Ascending aorta (tissue), 2 donors: Measurements from ENCODE around the gene NKAIN2. TPM values are rescaled to one million over a fixed set of nuclear protein-coding genes. Genes with fewer than 3 reads are reported as not detected.

Experiments
- DNase-seq, 2 donors: peaks; one replicate each; pipeline ENCODE4 v3.0.0-alpha.2; 2019; ENCODE audit warnings: low spot score in 2 of 2
- H3K27ac ChIP-seq, 2 donors: fragments of 200-600 bp; sonication (generic); one replicate each; pipeline ENCODE4 v1.5.1; 2016 to 2017; ENCODE audit warnings: mild to moderate bottlenecking in 1 of 2
- H3K27me3 ChIP-seq: fragments of 200-600 bp; sonication (generic); one replicate; pipeline ENCODE4 v1.5.1; 2017
- H3K36me3 ChIP-seq, 2 donors: fragments of 200-600 bp; sonication (generic); one replicate each; pipeline ENCODE4 v1.5.1; 2016
- H3K4me1 ChIP-seq, 2 donors: fragments of 200-600 bp; sonication (generic); one replicate each; pipeline ENCODE4 v1.5.1; 2016 to 2017; ENCODE audit warnings: mild to moderate bottlenecking in 1 of 2
- H3K4me3 ChIP-seq, 2 donors: fragments of 200-600 bp; sonication (generic); one replicate each; pipeline ENCODE4 v1.5.1; 2016 to 2017; ENCODE audit warnings: mild to moderate bottlenecking in 1 of 2
- H3K9me3 ChIP-seq, 2 donors: fragments of 200-600 bp; sonication (generic); one replicate each; pipeline ENCODE4 v1.5.1; 2016
- CTCF ChIP-seq, 3 experiments: fragments of 200-600 bp in 2 of 3; fragments of 450-650 bp in 1 of 3; sonication (generic) in 2 of 3; IDR thresholded peaks; one replicate each; pipeline ENCODE4 v1.5.1; 2016 to 2019; ENCODE audit warnings: antibody characterized with exemption in 3 of 3, mild to moderate bottlenecking in 1 of 3, moderate library complexity in 1 of 3
- intact Hi-C: fragments of 100-400 bp; cut with DNase I; formaldehyde crosslinking; loops from one replicate; pipeline ENCODE4 v1.15.1; 2023
- total RNA-seq: library from RNA; depleted of rRNA; stranded (reverse); fragments of >200 nt; gene quantifications from one replicate; pipeline ENCODE4 v1.1.0, GENCODE V29; 2016

Gene NKAIN2
- total RNA-seq, 1 donor from 2014 or later = 0.11 TPM

DNA sequence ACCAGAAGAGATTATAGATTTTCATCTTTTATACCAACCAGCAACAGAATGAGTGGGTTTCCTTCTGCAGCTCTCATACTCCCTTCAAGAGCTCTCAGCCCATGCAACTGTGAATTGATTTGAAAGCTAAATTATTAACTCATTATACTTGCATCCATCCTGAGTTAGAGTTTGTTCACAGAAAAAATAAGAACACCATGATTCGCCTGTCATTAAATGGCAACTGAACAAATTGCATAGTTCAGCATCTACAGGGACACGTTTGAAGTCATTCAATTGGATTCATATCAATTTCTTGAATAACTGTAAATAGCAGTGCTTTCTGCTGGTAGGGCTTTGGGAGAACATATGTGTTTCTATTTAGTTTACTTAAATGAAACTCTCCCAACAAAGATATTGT, 65.7 kb downstream of the NKAIN2 start:
- Histone ChIP-seq H3K4me1 (no peaks in the 10 kb centered on the region), H3K4me3 (no peak overlapping the region), H3K27me3 (no peaks in the 10 kb centered on the region), H3K9me3 (no peaks in the 10 kb centered on the region), H3K27ac (no peak overlapping the region), H3K36me3 (no peaks in the 10 kb centered on the region)
- no peak for TF ChIP-seq CTCF (IDR thresholded peaks at IDR 0.05)
- intact Hi-C loops = no loop called here
- no peak for DNase-seq

- intact Hi-C loops = no loop called here
- no peak for TF ChIP-seq CTCF (IDR thresholded peaks at IDR 0.05)
- Histone ChIP-seq H3K4me3 (no peak overlapping the region), H3K27me3 (no peaks in the 10 kb centered on the region), H3K36me3 (no peaks in the 10 kb centered on the region), H3K27ac (no peak overlapping the region), H3K9me3 (no peaks in the 10 kb centered on the region), H3K4me1 (no peaks in the 10 kb centered on the region)
- DNase-seq = no peak
Measured at GRCh38 chr6:123873974-123874373, 70.3 kb downstream of the NKAIN2 start.

- no peaks in the 10 kb centered on the region for H3K36me3 ChIP-seq
- H3K27me3 ChIP-seq = no peaks in the 10 kb centered on the region
- no peaks in the 10 kb centered on the region for H3K9me3 ChIP-seq
- no peak for TF ChIP-seq CTCF (IDR thresholded peaks at IDR 0.05)
- intact Hi-C loops = no loop called here
- H3K4me3 ChIP-seq = no peak overlapping the region
- no peak overlapping the region for H3K27ac ChIP-seq
- DNase-seq = no peak
- no peaks in the 10 kb centered on the region for H3K4me1 ChIP-seq
Measured at GRCh38 chr6:123875784-123876183, 72.1 kb downstream of the NKAIN2 start.

- no peaks in the 10 kb centered on the region for H3K9me3 ChIP-seq
- DNase-seq = no peak
- no peak for TF ChIP-seq CTCF (IDR thresholded peaks at IDR 0.05)
- no peaks in the 10 kb centered on the region for H3K4me1 ChIP-seq
- H3K36me3 ChIP-seq = no peaks in the 10 kb centered on the region
- H3K4me3 ChIP-seq = no peak overlapping the region
- no peaks in the 10 kb centered on the region for H3K27me3 ChIP-seq
- no peak overlapping the region for H3K27ac ChIP-seq
- intact Hi-C loops = no loop called here
Measured at GRCh38 chr6:123879749-123880148, 76.1 kb downstream of the NKAIN2 start.

GRCh38 chr6:123888771-123889513, 85.3 kb downstream of the NKAIN2 start:
- Histone ChIP-seq H3K4me1 (no peaks in the 10 kb centered on the region), H3K4me3 (no peak overlapping the region), H3K27me3 (no peaks in the 10 kb centered on the region), H3K9me3 (no peaks in the 10 kb centered on the region), H3K27ac (no peak overlapping the region), H3K36me3 (no peaks in the 10 kb centered on the region)
- no peak for DNase-seq
- intact Hi-C loops = no loop called here
- no peak for TF ChIP-seq CTCF (IDR thresholded peaks at IDR 0.05)

DNA sequence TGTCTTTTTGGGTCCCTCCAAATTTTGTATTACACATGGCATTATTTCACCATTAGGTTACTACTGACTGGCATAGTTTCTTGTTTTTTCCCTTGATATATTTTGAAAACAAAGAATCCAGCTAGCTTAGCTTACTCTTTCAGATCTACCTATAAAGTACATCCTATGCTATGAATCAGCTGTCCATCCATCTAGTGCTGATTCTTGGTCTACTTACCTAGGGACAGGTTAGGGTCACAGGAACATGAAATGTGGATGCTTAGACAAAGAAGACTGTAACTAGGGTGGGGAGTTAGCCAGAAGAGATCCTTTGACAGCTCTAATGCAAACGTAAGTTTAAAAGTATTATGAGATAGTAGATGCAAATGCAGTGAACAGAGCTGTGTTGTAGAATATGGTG, 91.7 kb downstream of the NKAIN2 start:
- intact Hi-C loops = no loop called here
- Histone ChIP-seq H3K4me1 (no peaks in the 10 kb centered on the region), H3K27me3 (no peaks in the 10 kb centered on the region), H3K9me3 (no peaks in the 10 kb centered on the region), H3K36me3 (no peaks in the 10 kb centered on the region), H3K27ac (no peak overlapping the region), H3K4me3 (no peak overlapping the region)
- no peak for DNase-seq
- no peak for TF ChIP-seq CTCF (IDR thresholded peaks at IDR 0.05)
